Endothelial cell of umbilical vein (primary cell): Measurements from ENCODE around the gene DDX55. TPM values are rescaled to one million over a fixed set of nuclear protein-coding genes. Genes with fewer than 3 reads are reported as not detected.
A peak's percentile ranks its signal among the peaks of the same experiment; 100 is the strongest.

Source experiments
- BruUV-seq: library from RNA; stranded (reverse); fragments of 400-500 nt; replicated peaks from 2 replicates; lab custom pipeline; 2021; lab: Mats Ljungman, UMichigan
- CTCF ChIA-PET: fragments of 300-600, 350-600 bp; sonication (Branson Sonifier 250); formaldehyde crosslinking; loops from one replicate; lab custom pipeline; 2021; ENCODE audit warnings: antibody characterized with exemption, inconsistent platforms; lab: Charles Lee
- POLR2A ChIA-PET: fragments of 300-600, 350-600 bp; sonication (Branson Sonifier 250); formaldehyde crosslinking; loops from one replicate; lab custom pipeline; 2021; ENCODE audit warnings: antibody characterized with exemption, inconsistent platforms; lab: Charles Lee
- DNase-seq: peaks from one replicate; pipeline ENCODE4 v3.0.0-alpha.2; 2011; ENCODE audit warnings: low read depth, low spot score
- FAIRE-seq: peaks from 2 replicates; lab custom pipeline; 2011; peaks lifted over from hg19 to GRCh38; lab: Jason Lieb, UNC
- H2AFZ ChIP-seq: 2 replicates; pipeline ENCODE4 v1.6.0; 2012; ENCODE audit warnings: low read depth, low read length, control low read depth, inconsistent platforms
- H3K27ac ChIP-seq: 2 replicates; pipeline ENCODE4 v1.5.1; 2011; ENCODE audit warnings: low read depth, mild to moderate bottlenecking, control low read depth, low read length, moderate library complexity; ENCODE audit not compliant: insufficient read depth
- H3K27me3 ChIP-seq, 2 experiments: 2 replicates each; pipeline versions ENCODE4 v1.6.0 to v1.6.1; 2011; ENCODE audit warnings: low read length in 2 of 2, mixed read lengths in 1 of 2; ENCODE audit not compliant: control insufficient read depth in 2 of 2, insufficient read depth in 2 of 2
- H3K36me3 ChIP-seq, 2 experiments: 2 replicates in 1 of 2; 3 replicates in 1 of 2; pipeline ENCODE4 v1.5.1; 2011; ENCODE audit warnings: low read length in 2 of 2, mild to moderate bottlenecking in 1 of 2, moderate library complexity in 1 of 2; ENCODE audit not compliant: control insufficient read depth in 2 of 2, insufficient read depth in 2 of 2; ENCODE audit errors: extremely low read depth in 1 of 2
- H3K4me1 ChIP-seq: 3 replicates; pipeline ENCODE4 v1.5.1; 2011; ENCODE audit warnings: mild to moderate bottlenecking, low read length; ENCODE audit not compliant: control insufficient read depth, insufficient read depth; ENCODE audit errors: extremely low read depth
- H3K4me2 ChIP-seq: 2 replicates; pipeline ENCODE4 v1.6.1; 2011; ENCODE audit warnings: low read length, control low read depth, mixed read lengths; ENCODE audit not compliant: insufficient read depth
- H3K4me3 ChIP-seq, 3 experiments: fragments of 200-600 bp in 1 of 3; sonication (generic), shearing (Covaris generic) in 1 of 3; replicated peaks in 1 of 3; 2 replicates each; pipeline ENCODE4 v1.5.1; 2011 to 2016; ENCODE audit warnings: control low read depth in 3 of 3, low read length in 3 of 3, mild to moderate bottlenecking in 2 of 3, inconsistent platforms in 1 of 3, low read depth in 1 of 3, moderate library complexity in 1 of 3; ENCODE audit not compliant: insufficient read depth in 1 of 3
- H3K79me2 ChIP-seq: 2 replicates; pipeline ENCODE4 v1.6.0; 2012; ENCODE audit warnings: low read length, inconsistent platforms; ENCODE audit not compliant: control insufficient read depth, insufficient read depth
- H3K9ac ChIP-seq: replicated peaks from 2 replicates; pipeline ENCODE3; 2011; ENCODE audit warnings: low read length, control low read depth; ENCODE audit not compliant: insufficient read depth; ENCODE audit errors: extremely low read depth
- H3K9me1 ChIP-seq: replicated peaks from 3 replicates; pipeline ENCODE4 v1.6.0; 2011; ENCODE audit warnings: mild to moderate bottlenecking, low read length; ENCODE audit not compliant: control insufficient read depth, insufficient read depth; ENCODE audit errors: extremely low read depth
- H3K9me3 ChIP-seq: replicated peaks from 2 replicates; pipeline ENCODE4 v1.5.1; 2012; ENCODE audit warnings: low read length, inconsistent platforms; ENCODE audit not compliant: control insufficient read depth, insufficient read depth
- H4K20me1 ChIP-seq: replicated peaks from 2 replicates; pipeline ENCODE3; 2011; ENCODE audit warnings: mild to moderate bottlenecking, low read length; ENCODE audit not compliant: control insufficient read depth, insufficient read depth; ENCODE audit errors: extremely low read depth
- EZH2 ChIP-seq: IDR thresholded peaks from 2 replicates; pipeline ENCODE4 v1.6.1; 2012; ENCODE audit warnings: borderline replicate concordance, low read depth, mild to moderate bottlenecking, moderate library complexity, low read length, inconsistent platforms; ENCODE audit not compliant: severe bottlenecking
- FOS ChIP-seq: IDR thresholded peaks from 2 replicates; pipeline ENCODE4 v1.6.1; 2011; ENCODE audit warnings: mild to moderate bottlenecking, low read length, moderate library complexity, borderline replicate concordance; ENCODE audit not compliant: insufficient read depth
- JUN ChIP-seq: IDR thresholded peaks from 2 replicates; pipeline ENCODE4 v1.6.1; 2011; ENCODE audit warnings: borderline replicate concordance, low read depth; ENCODE audit not compliant: insufficient read length, insufficient read depth
- MYC ChIP-seq: IDR thresholded peaks from one replicate; pipeline ENCODE4 v1.6.1; 2011; ENCODE audit warnings: mild to moderate bottlenecking, low read depth, low read length
- POLR2AphosphoS5 ChIP-seq: IDR thresholded peaks from 2 replicates; pipeline ENCODE4 v1.6.1; 2012; ENCODE audit warnings: low read depth, mild to moderate bottlenecking, control low read depth, low read length, moderate library complexity; ENCODE audit not compliant: insufficient read depth
- dilution Hi-C: fragments of 300-500 bp; cut with MboI; formaldehyde crosslinking; loops from one replicate; pipeline ENCODE4 v1.15.0; 2019; ENCODE audit warnings: low sequenced_read_pairs; ENCODE audit not compliant: extremely low pct_ligation_motif_present
- intact Hi-C: fragments of 100-400 bp; cut with micrococcal nuclease; formaldehyde crosslinking; loops from one replicate; pipeline ENCODE4 v1.10.0; 2022
- polyA plus RNA-seq, 4 experiments: library from polyadenylated mRNA; depleted of rRNA in 3 of 4; stranded (reverse) in 3 of 4; unstranded in 1 of 4; fragments of >200 nt; gene quantifications; 2 replicates each; pipeline versions ENCODE4 v1.2.1 to v1.2.3, GENCODE V29; 2011 to 2012; ENCODE audit warnings: missing spikeins in 1 of 4
- total RNA-seq: library from RNA; stranded (reverse); gene quantifications from 2 replicates; pipeline ENCODE4 v1.2.3, GENCODE V29; 2021
- TF ChIP-seq, protein P1 (sequence below): IDR thresholded peaks from 2 replicates; pipeline ENCODE4 v1.6.1; 2011; ENCODE audit not compliant: insufficient read depth, insufficient read length
- TF ChIP-seq, protein P2 (sequence below), 2 donors: IDR thresholded peaks; 1 replicate in 1 of 2; 2 replicates in 1 of 2; pipeline ENCODE4 v1.5.1; 2011; ENCODE audit warnings: low read length in 2 of 2, mild to moderate bottlenecking in 2 of 2, moderate library complexity in 2 of 2, control low read depth in 1 of 2, inconsistent platforms in 1 of 2, low read depth in 1 of 2; ENCODE audit not compliant: insufficient read depth in 1 of 2; ENCODE audit errors: extremely low read depth in 1 of 2

The DDX55 gene
- total and polyA plus RNA-seq, 2 donors (not counting 3 experiments of a cell fraction or from before 2014, with no cell fraction given) = 17.8 to 25.9 TPM

DNA sequence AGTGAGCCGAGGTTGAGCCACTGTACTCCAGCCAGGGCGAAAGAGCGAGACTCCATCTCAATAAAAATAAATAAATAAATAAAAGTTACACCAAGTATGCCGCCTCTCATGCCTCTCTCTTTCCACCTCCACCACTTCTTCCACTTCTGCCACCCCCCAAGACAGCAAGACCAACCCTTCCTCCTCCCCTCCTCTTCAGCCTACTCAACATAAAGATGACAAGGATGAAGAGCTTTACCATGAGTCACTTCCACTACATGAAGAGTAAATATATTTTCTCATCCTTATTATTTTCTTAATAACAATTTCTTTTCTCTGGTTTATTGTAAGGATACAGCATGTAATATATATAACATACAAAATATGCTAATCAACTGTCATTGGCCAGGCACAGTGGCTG, 21.1 kb upstream of the DDX55 start:
- DNase-seq (no peak), FAIRE-seq (no peak)
- Histone ChIP-seq H3K27me3 (no peaks in the 10 kb centered on the region), H3K79me2 (peaks cover 27% of the 10 kb centered on the region), H3K27ac (no peak overlapping the region), H3K4me3 (no peak overlapping the region), H3K9ac (no peak overlapping the region), H3K9me3 (no peaks in the 10 kb centered on the region), H3K4me1 (peaks cover 15% of the 10 kb centered on the region), H3K9me1 (no peaks in the 10 kb centered on the region), H3K4me2 (no peak overlapping the region), H3K36me3 (no peaks in the 10 kb centered on the region), H4K20me1 (no peaks in the 10 kb centered on the region), H2AFZ (no peak overlapping the region)
- intact Hi-C loops = loop anchor here (5.0 kb wide), 1 partner anchor 123 kb away; the partner anchor contains the start of gene SNRNP35
- no TSS peak for BruUV-seq
- dilution Hi-C loops = no loop called here
- TF ChIP-seq MYC (no peak), JUN (no peak), POLR2AphosphoS5 (no peak), EZH2 (no peak), FOS (peak; percentile 29)
- TF ChIP-seq, protein P1, sequence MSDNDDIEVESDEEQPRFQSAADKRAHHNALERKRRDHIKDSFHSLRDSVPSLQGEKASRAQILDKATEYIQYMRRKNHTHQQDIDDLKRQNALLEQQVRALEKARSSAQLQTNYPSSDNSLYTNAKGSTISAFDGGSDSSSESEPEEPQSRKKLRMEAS = no peak
- TF ChIP-seq, protein P2, sequence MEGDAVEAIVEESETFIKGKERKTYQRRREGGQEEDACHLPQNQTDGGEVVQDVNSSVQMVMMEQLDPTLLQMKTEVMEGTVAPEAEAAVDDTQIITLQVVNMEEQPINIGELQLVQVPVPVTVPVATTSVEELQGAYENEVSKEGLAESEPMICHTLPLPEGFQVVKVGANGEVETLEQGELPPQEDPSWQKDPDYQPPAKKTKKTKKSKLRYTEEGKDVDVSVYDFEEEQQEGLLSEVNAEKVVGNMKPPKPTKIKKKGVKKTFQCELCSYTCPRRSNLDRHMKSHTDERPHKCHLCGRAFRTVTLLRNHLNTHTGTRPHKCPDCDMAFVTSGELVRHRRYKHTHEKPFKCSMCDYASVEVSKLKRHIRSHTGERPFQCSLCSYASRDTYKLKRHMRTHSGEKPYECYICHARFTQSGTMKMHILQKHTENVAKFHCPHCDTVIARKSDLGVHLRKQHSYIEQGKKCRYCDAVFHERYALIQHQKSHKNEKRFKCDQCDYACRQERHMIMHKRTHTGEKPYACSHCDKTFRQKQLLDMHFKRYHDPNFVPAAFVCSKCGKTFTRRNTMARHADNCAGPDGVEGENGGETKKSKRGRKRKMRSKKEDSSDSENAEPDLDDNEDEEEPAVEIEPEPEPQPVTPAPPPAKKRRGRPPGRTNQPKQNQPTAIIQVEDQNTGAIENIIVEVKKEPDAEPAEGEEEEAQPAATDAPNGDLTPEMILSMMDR (IDR thresholded peaks at IDR 0.05; ENCODE audit: extremely low read depth in 1 of 2, insufficient read depth in 1 of 2, low read depth in 1 of 2, low read length in 2 of 2) = no peak
- POLR2A ChIA-PET = no interaction called here
- CTCF ChIA-PET = no interaction called here
